ENCODE results near the gene CNOT1.
"Not testable (repeated sequence)": the region's sequence is repeated elsewhere in the genome, so short reads cannot be mapped to it uniquely, and the experiment has no call there.

CNOT1 gene

DNA sequence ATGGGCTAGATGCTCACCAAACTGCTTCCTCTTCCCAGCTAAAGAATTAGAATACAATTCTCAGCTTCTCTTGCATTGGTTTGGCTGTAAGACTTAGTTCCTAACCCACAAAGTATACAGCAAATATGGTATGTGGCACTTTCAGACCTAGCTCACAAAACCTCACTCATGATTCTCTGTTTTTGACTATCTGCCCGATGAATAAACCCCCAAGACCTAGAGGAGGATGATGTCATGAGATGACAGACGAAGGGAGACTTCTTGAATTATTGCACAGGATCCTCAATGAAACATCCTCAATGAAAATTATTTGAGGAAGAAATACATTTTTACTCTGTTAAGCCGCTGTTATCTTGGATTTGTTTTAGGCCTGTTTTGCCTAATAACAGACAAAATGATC is 14.3 kb downstream of the CNOT1 start:
- TF ChIP-seq CTCF (IDR thresholded peaks at IDR 0.05; ENCODE audit: low read length) (no peak), EZH2 (IDR thresholded peaks at IDR 0.05; ENCODE audit: borderline replicate concordance, low read length) (no peak)
- Histone ChIP-seq H3K36me3 (ENCODE audit: insufficient read depth, low read length) (peaks cover 72% of the 10 kb centered on the region), H3K4me1 (ENCODE audit: insufficient read depth, low read length, severe bottlenecking) (no peaks in the 10 kb centered on the region), H3K9me2 (ENCODE audit: low read depth, low read length) (no peaks in the 10 kb centered on the region), H3K4me3 (ENCODE audit: low read depth, low read length, poor library complexity, severe bottlenecking) (no peak overlapping the region), H3K9me3 (ENCODE audit: low read length) (no peaks in the 10 kb centered on the region), H3F3A (ENCODE audit: insufficient read depth, low read length) (no peaks in the 10 kb centered on the region), H4K20me1 (ENCODE audit: insufficient read depth, low read length) (peaks cover 4% of the 10 kb centered on the region; the same call in 1 of the 2 replicates), H3K79me2 (ENCODE audit: insufficient read depth, low read length) (peaks cover 97% of the 10 kb centered on the region), H3K9ac (ENCODE audit: low read length) (no peak overlapping the region), H2AFZ (ENCODE audit: low read length) (no peak overlapping the region), H3K27ac (ENCODE audit: low read depth, low read length, poor library complexity, severe bottlenecking) (no peak overlapping the region), H3K27me3 (ENCODE audit: insufficient read depth, low read length) (no peaks in the 10 kb centered on the region), H3K4me2 (ENCODE audit: low read length) (no peak overlapping the region)

DNA sequence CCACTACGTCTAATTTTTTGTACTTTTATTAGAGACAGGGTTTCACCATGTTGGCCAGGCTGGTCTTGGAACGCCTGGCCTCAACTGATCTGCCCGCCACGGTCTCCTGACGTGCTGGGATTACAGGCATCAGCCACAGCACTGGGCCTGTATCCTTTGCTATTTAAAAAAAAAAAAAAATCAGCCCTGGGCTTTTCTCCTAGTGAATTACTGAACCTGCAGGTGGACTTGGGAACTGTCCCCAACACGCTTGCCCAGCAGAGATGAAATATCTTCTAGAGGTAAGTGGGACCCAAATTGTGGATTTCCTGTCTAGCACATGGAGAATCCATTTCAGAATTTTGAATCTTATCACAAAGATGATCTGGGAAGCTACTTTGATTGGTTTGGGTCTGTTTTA is 14.8 kb downstream of the CNOT1 start:
- TF ChIP-seq EZH2 (IDR thresholded peaks at IDR 0.05; ENCODE audit: borderline replicate concordance, low read length): no peak
- no peak for TF ChIP-seq CTCF (IDR thresholded peaks at IDR 0.05; ENCODE audit: low read length)
- H3K27me3 ChIP-seq (ENCODE audit: insufficient read depth, low read length): no peaks in the 10 kb centered on the region
- no peaks in the 10 kb centered on the region for H3K9me2 ChIP-seq (ENCODE audit: low read depth, low read length)
- H3K4me2 ChIP-seq (ENCODE audit: low read length): no peak overlapping the region
- no peak overlapping the region for H2AFZ ChIP-seq (ENCODE audit: low read length)
- peaks cover 72% of the 10 kb centered on the region for H3K36me3 ChIP-seq (ENCODE audit: insufficient read depth, low read length)
- no peaks in the 10 kb centered on the region for H3F3A ChIP-seq (ENCODE audit: insufficient read depth, low read length)
- no peaks in the 10 kb centered on the region for H3K9me3 ChIP-seq (ENCODE audit: low read length)
- H3K9ac ChIP-seq (ENCODE audit: low read length): no peak overlapping the region
- no peaks in the 10 kb centered on the region for H3K4me1 ChIP-seq (ENCODE audit: insufficient read depth, low read length, severe bottlenecking)
- no peak overlapping the region for H3K27ac ChIP-seq (ENCODE audit: low read depth, low read length, poor library complexity, severe bottlenecking)
- peaks cover 4% of the 10 kb centered on the region; the same call in 1 of the 2 replicates for H4K20me1 ChIP-seq (ENCODE audit: insufficient read depth, low read length)
- no peak overlapping the region for H3K4me3 ChIP-seq (ENCODE audit: low read depth, low read length, poor library complexity, severe bottlenecking)
- peaks cover 97% of the 10 kb centered on the region for H3K79me2 ChIP-seq (ENCODE audit: insufficient read depth, low read length)

GRCh38 chr16:58614212-58614611 is 15.4 kb downstream of the CNOT1 start:
- no peak overlapping the region for H3K4me3 ChIP-seq (ENCODE audit: low read depth, low read length, poor library complexity, severe bottlenecking)
- peaks cover 4% of the 10 kb centered on the region; the same call in 1 of the 2 replicates for H4K20me1 ChIP-seq (ENCODE audit: insufficient read depth, low read length)
- H3K9me3 ChIP-seq (ENCODE audit: low read length): no peaks in the 10 kb centered on the region
- H3K4me2 ChIP-seq (ENCODE audit: low read length): no peak overlapping the region
- H3K36me3 ChIP-seq (ENCODE audit: insufficient read depth, low read length): peaks cover 70% of the 10 kb centered on the region
- H3K79me2 ChIP-seq (ENCODE audit: insufficient read depth, low read length): peaks cover 97% of the 10 kb centered on the region
- TF ChIP-seq EZH2 (IDR thresholded peaks at IDR 0.05; ENCODE audit: borderline replicate concordance, low read length) (no peak), CTCF (IDR thresholded peaks at IDR 0.05; ENCODE audit: low read length) (no peak)
- H2AFZ ChIP-seq (ENCODE audit: low read length): no peak overlapping the region
- no peaks in the 10 kb centered on the region for H3K9me2 ChIP-seq (ENCODE audit: low read depth, low read length)
- H3K9ac ChIP-seq (ENCODE audit: low read length): no peak overlapping the region
- H3F3A ChIP-seq (ENCODE audit: insufficient read depth, low read length): no peaks in the 10 kb centered on the region
- no peaks in the 10 kb centered on the region for H3K27me3 ChIP-seq (ENCODE audit: insufficient read depth, low read length)
- H3K27ac ChIP-seq (ENCODE audit: low read depth, low read length, poor library complexity, severe bottlenecking): no peak overlapping the region
- no peaks in the 10 kb centered on the region for H3K4me1 ChIP-seq (ENCODE audit: insufficient read depth, low read length, severe bottlenecking)

GRCh38 chr16:58612965-58613364 is 16.7 kb downstream of the CNOT1 start:
- not testable (repeated sequence) for H3K27me3 ChIP-seq (ENCODE audit: insufficient read depth, low read length); H4K20me1 ChIP-seq (ENCODE audit: insufficient read depth, low read length); H3K27ac ChIP-seq (ENCODE audit: low read depth, low read length, poor library complexity, severe bottlenecking); H3K9me2 ChIP-seq (ENCODE audit: low read depth, low read length); H3K9me3 ChIP-seq (ENCODE audit: low read length); H3K4me1 ChIP-seq (ENCODE audit: insufficient read depth, low read length, severe bottlenecking); H3F3A ChIP-seq (ENCODE audit: insufficient read depth, low read length); H3K9ac ChIP-seq (ENCODE audit: low read length); H2AFZ ChIP-seq (ENCODE audit: low read length); H3K4me3 ChIP-seq (ENCODE audit: low read depth, low read length, poor library complexity, severe bottlenecking); H3K4me2 ChIP-seq (ENCODE audit: low read length)
- H3K79me2 ChIP-seq (ENCODE audit: insufficient read depth, low read length): peaks cover 97% of the 10 kb centered on the region
- H3K36me3 ChIP-seq (ENCODE audit: insufficient read depth, low read length): peaks cover 70% of the 10 kb centered on the region

Data from OCI-LY1 (cell line).